Astrocyte (in vitro differentiated cells and primary cell): ENCODE data around the gene SETD6. TPM values are rescaled to one million over a fixed set of nuclear protein-coding genes. Genes with fewer than 3 reads are reported as not detected.

Experiments used
- DNase-seq: peaks from one replicate; pipeline ENCODE4 v3.0.0-alpha.2; 2010; ENCODE audit warnings: low read depth
- FAIRE-seq: peaks from 2 replicates; lab custom pipeline; 2011; peaks lifted over from hg19 to GRCh38; lab: Jason Lieb, UNC
- H2AFZ ChIP-seq: 2 replicates; pipeline ENCODE4 v1.6.0; 2012; ENCODE audit warnings: low read depth, low read length, inconsistent platforms
- H3K27ac ChIP-seq: 2 replicates; pipeline ENCODE4 v1.5.1; 2011; ENCODE audit warnings: low read depth, low read length, inconsistent platforms
- H3K27me3 ChIP-seq: 2 replicates; pipeline ENCODE4 v1.6.0; 2011; ENCODE audit warnings: low read length, inconsistent platforms; ENCODE audit not compliant: insufficient read depth
- H3K36me3 ChIP-seq: 2 replicates; pipeline ENCODE4 v1.5.1; 2011; ENCODE audit warnings: low read length, inconsistent platforms; ENCODE audit not compliant: insufficient read depth
- H3K4me1 ChIP-seq: 2 replicates; pipeline ENCODE4 v1.5.1; 2011; ENCODE audit warnings: low read length, inconsistent platforms; ENCODE audit not compliant: insufficient read depth
- H3K4me2 ChIP-seq: 2 replicates; pipeline ENCODE4 v1.6.0; 2012; ENCODE audit warnings: low read length, inconsistent platforms
- H3K4me3 ChIP-seq: 2 replicates; pipeline ENCODE4 v1.5.1; 2011; ENCODE audit warnings: low read depth, mild to moderate bottlenecking, low read length, inconsistent platforms; ENCODE audit not compliant: insufficient read depth
- H3K79me2 ChIP-seq: 2 replicates; pipeline ENCODE4 v1.6.0; 2012; ENCODE audit warnings: mild to moderate bottlenecking, low read length, inconsistent platforms; ENCODE audit not compliant: insufficient read depth
- H3K9ac ChIP-seq: 2 replicates; pipeline ENCODE4 v1.6.0; 2012; ENCODE audit warnings: mild to moderate bottlenecking, low read length, inconsistent platforms
- H3K9me3 ChIP-seq: 2 replicates; pipeline ENCODE4 v1.5.1; 2012; ENCODE audit warnings: low read depth, mild to moderate bottlenecking, low read length, inconsistent platforms; ENCODE audit not compliant: insufficient read depth
- H4K20me1 ChIP-seq: 2 replicates; pipeline ENCODE4 v1.6.0; 2012; ENCODE audit warnings: low read length, inconsistent platforms; ENCODE audit not compliant: insufficient read depth
- H3K27ac Mint-ChIP-seq: one replicate; pipeline ENCODE4 v1.8.0; 2021; ENCODE audit warnings: mild to moderate bottlenecking, mixed read lengths; ENCODE audit not compliant: unreplicated experiment
- H3K27me3 Mint-ChIP-seq: one replicate; pipeline ENCODE4 v1.8.0; 2021; ENCODE audit warnings: low read depth, mixed read lengths; ENCODE audit not compliant: unreplicated experiment
- H3K36me3 Mint-ChIP-seq: one replicate; pipeline ENCODE4 v1.8.0; 2021; ENCODE audit warnings: low read depth, mixed read lengths; ENCODE audit not compliant: unreplicated experiment
- H3K4me1 Mint-ChIP-seq: one replicate; pipeline ENCODE4 v1.8.0; 2021; ENCODE audit warnings: low read depth, mixed read lengths; ENCODE audit not compliant: unreplicated experiment
- H3K4me3 Mint-ChIP-seq: one replicate; pipeline ENCODE4 v1.8.0; 2021; ENCODE audit warnings: mild to moderate bottlenecking, moderate library complexity, mixed read lengths; ENCODE audit not compliant: unreplicated experiment
- H3K9me3 Mint-ChIP-seq: one replicate; pipeline ENCODE4 v1.8.0; 2021; ENCODE audit warnings: mild to moderate bottlenecking, mixed read lengths; ENCODE audit not compliant: unreplicated experiment
- CTCF ChIP-seq: IDR thresholded peaks from 2 replicates; pipeline ENCODE4 v1.5.1; 2011; ENCODE audit warnings: low read depth, mild to moderate bottlenecking, inconsistent platforms, low read length, moderate library complexity; ENCODE audit not compliant: insufficient read depth
- EZH2 ChIP-seq: IDR thresholded peaks from 2 replicates; pipeline ENCODE4 v1.6.1; 2012; ENCODE audit warnings: mild to moderate bottlenecking, low read length, inconsistent platforms; ENCODE audit not compliant: insufficient read depth
- total RNA-seq: library from RNA; stranded (reverse); gene quantifications from 2 replicates; pipeline ENCODE4 v1.2.1, GENCODE V29; 2021

The SETD6 gene
- total RNA-seq, 1 donor from 2014 or later, result 6.7 TPM

GRCh38 chr16:58467905-58468304 lies 47.4 kb upstream of the SETD6 start:
- H4K20me1 ChIP-seq, result no peaks in the 10 kb centered on the region
- H3K27me3 Mint-ChIP-seq, result peaks cover 61% of the 10 kb centered on the region
- no peak overlapping the region for H3K4me3 ChIP-seq
- DNase-seq (no peak), FAIRE-seq (no peak)
- H3K4me3 Mint-ChIP-seq, result no peak overlapping the region
- H3K27ac ChIP-seq, result no peak overlapping the region
- H3K27me3 ChIP-seq, result peaks cover 28% of the 10 kb centered on the region
- peaks cover 3% of the 10 kb centered on the region for H3K4me1 ChIP-seq
- no peak overlapping the region for H2AFZ ChIP-seq
- H3K36me3 ChIP-seq, result no peaks in the 10 kb centered on the region
- no peak overlapping the region for H3K9ac ChIP-seq
- peaks cover 2% of the 10 kb centered on the region for H3K9me3 Mint-ChIP-seq
- no peaks in the 10 kb centered on the region for H3K79me2 ChIP-seq
- H3K36me3 Mint-ChIP-seq, result no peaks in the 10 kb centered on the region
- H3K4me1 Mint-ChIP-seq, result peaks cover 1% of the 10 kb centered on the region
- TF ChIP-seq EZH2 (no peak), CTCF (no peak)
- no peak overlapping the region for H3K4me2 ChIP-seq
- H3K9me3 ChIP-seq, result no peaks in the 10 kb centered on the region
- H3K27ac Mint-ChIP-seq, result no peak overlapping the region

- Histone ChIP-seq H3K27me3 (peaks cover 13% of the 10 kb centered on the region), H2AFZ (no peak overlapping the region), H3K4me1 (no peaks in the 10 kb centered on the region), H3K4me2 (no peak overlapping the region), H3K79me2 (no peaks in the 10 kb centered on the region), H4K20me1 (no peaks in the 10 kb centered on the region), H3K9ac (no peak overlapping the region), H3K9me3 (no peaks in the 10 kb centered on the region), H3K36me3 (no peaks in the 10 kb centered on the region), H3K27ac (no peak overlapping the region), H3K4me3 (no peak overlapping the region)
- Mint-ChIP-seq H3K36me3 (peaks cover 3% of the 10 kb centered on the region), H3K27me3 (peaks cover 61% of the 10 kb centered on the region), H3K9me3 (peaks cover 4% of the 10 kb centered on the region), H3K27ac (no peak overlapping the region), H3K4me3 (no peak overlapping the region), H3K4me1 (no peaks in the 10 kb centered on the region)
- no peak for TF ChIP-seq CTCF
- no peak for TF ChIP-seq EZH2
- FAIRE-seq (no peak), DNase-seq (no peak)
These were observed 43.9 kb upstream of the SETD6 start for GRCh38 chr16:58471209-58471975.

GRCh38 chr16:58472266-58472665 lies 43.1 kb upstream of the SETD6 start:
- DNase-seq (no peak), FAIRE-seq (no peak)
- H3K36me3 Mint-ChIP-seq, result peaks cover 3% of the 10 kb centered on the region
- Histone ChIP-seq H3K4me2 (no peak overlapping the region), H4K20me1 (no peaks in the 10 kb centered on the region), H3K36me3 (no peaks in the 10 kb centered on the region), H3K9ac (no peak overlapping the region), H3K27me3 (peaks cover 10% of the 10 kb centered on the region), H3K4me3 (no peak overlapping the region), H3K79me2 (no peaks in the 10 kb centered on the region), H3K27ac (no peak overlapping the region), H2AFZ (no peak overlapping the region), H3K9me3 (no peaks in the 10 kb centered on the region), H3K4me1 (no peaks in the 10 kb centered on the region)
- H3K4me1 Mint-ChIP-seq, result no peaks in the 10 kb centered on the region
- H3K4me3 Mint-ChIP-seq, result no peak overlapping the region
- H3K27me3 Mint-ChIP-seq, result peaks cover 52% of the 10 kb centered on the region
- H3K9me3 Mint-ChIP-seq, result peaks cover 4% of the 10 kb centered on the region
- TF ChIP-seq CTCF, result no peak
- TF ChIP-seq EZH2, result no peak
- H3K27ac Mint-ChIP-seq, result no peak overlapping the region
